SK-N-MC (cell line): ENCODE results near the gene SLC9A7.

Experiments
- EZH2 ChIP-seq: fragments of 200-600 bp; sonication (generic); IDR thresholded peaks from one replicate; pipeline ENCODE4 v1.6.1; 2017; ENCODE audit warnings: antibody characterized with exemption
- FOXP2 ChIP-seq: optimal IDR thresholded peaks from 2 replicates; pipeline ENCODE3; 2011; ENCODE audit warnings: mild to moderate bottlenecking, moderate library complexity; ENCODE audit not compliant: insufficient read depth; ENCODE audit errors: extremely low read length, control extremely low read depth
- POLR2AphosphoS5 ChIP-seq: IDR thresholded peaks from 2 replicates; pipeline ENCODE4 v1.6.1; 2012; ENCODE audit warnings: mild to moderate bottlenecking, low read depth, low read length, borderline replicate concordance

DNA sequence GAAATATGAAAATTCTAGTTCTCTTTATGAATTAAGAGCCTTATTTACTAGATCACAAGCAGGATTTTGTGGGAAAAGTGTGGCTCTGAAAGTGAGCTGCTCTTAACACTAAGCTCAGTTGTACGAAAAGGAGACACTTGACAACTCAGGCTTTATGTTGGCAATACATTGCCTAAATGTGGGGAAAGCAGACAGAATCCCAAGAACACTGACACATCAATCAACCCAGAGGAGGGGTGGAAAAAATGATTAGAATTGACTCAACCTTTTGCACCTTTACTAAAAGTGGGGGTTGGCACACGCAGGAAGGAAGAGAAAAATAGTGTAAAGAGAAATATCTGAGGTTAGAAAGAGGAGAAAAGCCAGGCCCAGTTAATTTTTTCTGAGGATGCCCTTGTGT, 123.7 kb downstream of the SLC9A7 start:
- TF ChIP-seq EZH2 (no peak), FOXP2 (no peak), POLR2AphosphoS5 (no peak)
